Endothelial cell of umbilical vein (primary cell): ENCODE results near the gene GPR18. TPM values are rescaled to one million over a fixed set of nuclear protein-coding genes. Genes with fewer than 3 reads are reported as not detected.

Experiments
- BruUV-seq: library from RNA; stranded (reverse); fragments of 400-500 nt; replicated peaks from 2 replicates; lab custom pipeline; 2021; lab: Mats Ljungman, UMichigan
- CTCF ChIA-PET: fragments of 300-600, 350-600 bp; sonication (Branson Sonifier 250); formaldehyde crosslinking; loops from one replicate; lab custom pipeline; 2021; ENCODE audit warnings: antibody characterized with exemption, inconsistent platforms; lab: Charles Lee
- POLR2A ChIA-PET: fragments of 300-600, 350-600 bp; sonication (Branson Sonifier 250); formaldehyde crosslinking; loops from one replicate; lab custom pipeline; 2021; ENCODE audit warnings: antibody characterized with exemption, inconsistent platforms; lab: Charles Lee
- DNase-seq: peaks from one replicate; pipeline ENCODE4 v3.0.0-alpha.2; 2011; ENCODE audit warnings: low read depth, low spot score
- FAIRE-seq: peaks from 2 replicates; lab custom pipeline; 2011; peaks lifted over from hg19 to GRCh38; lab: Jason Lieb, UNC
- H2AFZ ChIP-seq: 2 replicates; pipeline ENCODE4 v1.6.0; 2012; ENCODE audit warnings: low read depth, low read length, control low read depth, inconsistent platforms
- H3K27ac ChIP-seq: 2 replicates; pipeline ENCODE4 v1.5.1; 2011; ENCODE audit warnings: low read depth, mild to moderate bottlenecking, control low read depth, low read length, moderate library complexity; ENCODE audit not compliant: insufficient read depth
- H3K27me3 ChIP-seq, 2 experiments: 2 replicates each; pipeline versions ENCODE4 v1.6.0 to v1.6.1; 2011; ENCODE audit warnings: low read length in 2 of 2, mixed read lengths in 1 of 2; ENCODE audit not compliant: control insufficient read depth in 2 of 2, insufficient read depth in 2 of 2
- H3K36me3 ChIP-seq, 2 experiments: 2 replicates in 1 of 2; 3 replicates in 1 of 2; pipeline ENCODE4 v1.5.1; 2011; ENCODE audit warnings: low read length in 2 of 2, mild to moderate bottlenecking in 1 of 2, moderate library complexity in 1 of 2; ENCODE audit not compliant: control insufficient read depth in 2 of 2, insufficient read depth in 2 of 2; ENCODE audit errors: extremely low read depth in 1 of 2
- H3K4me1 ChIP-seq: 3 replicates; pipeline ENCODE4 v1.5.1; 2011; ENCODE audit warnings: mild to moderate bottlenecking, low read length; ENCODE audit not compliant: control insufficient read depth, insufficient read depth; ENCODE audit errors: extremely low read depth
- H3K4me2 ChIP-seq: 2 replicates; pipeline ENCODE4 v1.6.1; 2011; ENCODE audit warnings: low read length, control low read depth, mixed read lengths; ENCODE audit not compliant: insufficient read depth
- H3K4me3 ChIP-seq, 3 experiments: fragments of 200-600 bp in 1 of 3; sonication (generic), shearing (Covaris generic) in 1 of 3; replicated peaks in 1 of 3; 2 replicates each; pipeline ENCODE4 v1.5.1; 2011 to 2016; ENCODE audit warnings: control low read depth in 3 of 3, low read length in 3 of 3, mild to moderate bottlenecking in 2 of 3, inconsistent platforms in 1 of 3, low read depth in 1 of 3, moderate library complexity in 1 of 3; ENCODE audit not compliant: insufficient read depth in 1 of 3
- H3K79me2 ChIP-seq: 2 replicates; pipeline ENCODE4 v1.6.0; 2012; ENCODE audit warnings: low read length, inconsistent platforms; ENCODE audit not compliant: control insufficient read depth, insufficient read depth
- H3K9ac ChIP-seq: replicated peaks from 2 replicates; pipeline ENCODE3; 2011; ENCODE audit warnings: low read length, control low read depth; ENCODE audit not compliant: insufficient read depth; ENCODE audit errors: extremely low read depth
- H3K9me1 ChIP-seq: replicated peaks from 3 replicates; pipeline ENCODE4 v1.6.0; 2011; ENCODE audit warnings: mild to moderate bottlenecking, low read length; ENCODE audit not compliant: control insufficient read depth, insufficient read depth; ENCODE audit errors: extremely low read depth
- H3K9me3 ChIP-seq: replicated peaks from 2 replicates; pipeline ENCODE4 v1.5.1; 2012; ENCODE audit warnings: low read length, inconsistent platforms; ENCODE audit not compliant: control insufficient read depth, insufficient read depth
- H4K20me1 ChIP-seq: replicated peaks from 2 replicates; pipeline ENCODE3; 2011; ENCODE audit warnings: mild to moderate bottlenecking, low read length; ENCODE audit not compliant: control insufficient read depth, insufficient read depth; ENCODE audit errors: extremely low read depth
- CTCF ChIP-seq, 2 donors: IDR thresholded peaks; 1 replicate in 1 of 2; 2 replicates in 1 of 2; pipeline ENCODE4 v1.5.1; 2011; ENCODE audit warnings: low read length in 2 of 2, mild to moderate bottlenecking in 2 of 2, moderate library complexity in 2 of 2, control low read depth in 1 of 2, inconsistent platforms in 1 of 2, low read depth in 1 of 2; ENCODE audit not compliant: insufficient read depth in 1 of 2; ENCODE audit errors: extremely low read depth in 1 of 2
- EZH2 ChIP-seq: IDR thresholded peaks from 2 replicates; pipeline ENCODE4 v1.6.1; 2012; ENCODE audit warnings: borderline replicate concordance, low read depth, mild to moderate bottlenecking, moderate library complexity, low read length, inconsistent platforms; ENCODE audit not compliant: severe bottlenecking
- FOS ChIP-seq: IDR thresholded peaks from 2 replicates; pipeline ENCODE4 v1.6.1; 2011; ENCODE audit warnings: mild to moderate bottlenecking, low read length, moderate library complexity, borderline replicate concordance; ENCODE audit not compliant: insufficient read depth
- GATA2 ChIP-seq: IDR thresholded peaks from 2 replicates; pipeline ENCODE4 v1.7.0; 2011; ENCODE audit warnings: low read depth, mild to moderate bottlenecking, moderate library complexity, mixed read lengths, low read length; ENCODE audit not compliant: insufficient read length, insufficient read depth
- JUN ChIP-seq: IDR thresholded peaks from 2 replicates; pipeline ENCODE4 v1.6.1; 2011; ENCODE audit warnings: borderline replicate concordance, low read depth; ENCODE audit not compliant: insufficient read length, insufficient read depth
- MYC ChIP-seq: IDR thresholded peaks from one replicate; pipeline ENCODE4 v1.6.1; 2011; ENCODE audit warnings: mild to moderate bottlenecking, low read depth, low read length
- POLR2A ChIP-seq: IDR thresholded peaks from 2 replicates; pipeline ENCODE4 v1.6.1; 2012; ENCODE audit warnings: low read depth, mild to moderate bottlenecking, control low read depth, low read length
- POLR2AphosphoS5 ChIP-seq: IDR thresholded peaks from 2 replicates; pipeline ENCODE4 v1.6.1; 2012; ENCODE audit warnings: low read depth, mild to moderate bottlenecking, control low read depth, low read length, moderate library complexity; ENCODE audit not compliant: insufficient read depth
- dilution Hi-C: fragments of 300-500 bp; cut with MboI; formaldehyde crosslinking; loops from one replicate; pipeline ENCODE4 v1.15.0; 2019; ENCODE audit warnings: low sequenced_read_pairs; ENCODE audit not compliant: extremely low pct_ligation_motif_present
- intact Hi-C: fragments of 100-400 bp; cut with micrococcal nuclease; formaldehyde crosslinking; loops from one replicate; pipeline ENCODE4 v1.10.0; 2022
- polyA plus RNA-seq, 4 experiments: library from polyadenylated mRNA; depleted of rRNA in 3 of 4; stranded (reverse) in 3 of 4; unstranded in 1 of 4; fragments of >200 nt; gene quantifications; 2 replicates each; pipeline versions ENCODE4 v1.2.1 to v1.2.3, GENCODE V29; 2011 to 2012; ENCODE audit warnings: missing spikeins in 1 of 4
- total RNA-seq: library from RNA; stranded (reverse); gene quantifications from 2 replicates; pipeline ENCODE4 v1.2.3, GENCODE V29; 2021
- TF ChIP-seq, protein P1 (sequence below): IDR thresholded peaks from 2 replicates; pipeline ENCODE4 v1.6.1; 2011; ENCODE audit not compliant: insufficient read depth, insufficient read length

GPR18 gene
- total and polyA plus RNA-seq, 2 donors (not counting 3 experiments of a cell fraction or from before 2014, with no cell fraction given): not detected

DNA sequence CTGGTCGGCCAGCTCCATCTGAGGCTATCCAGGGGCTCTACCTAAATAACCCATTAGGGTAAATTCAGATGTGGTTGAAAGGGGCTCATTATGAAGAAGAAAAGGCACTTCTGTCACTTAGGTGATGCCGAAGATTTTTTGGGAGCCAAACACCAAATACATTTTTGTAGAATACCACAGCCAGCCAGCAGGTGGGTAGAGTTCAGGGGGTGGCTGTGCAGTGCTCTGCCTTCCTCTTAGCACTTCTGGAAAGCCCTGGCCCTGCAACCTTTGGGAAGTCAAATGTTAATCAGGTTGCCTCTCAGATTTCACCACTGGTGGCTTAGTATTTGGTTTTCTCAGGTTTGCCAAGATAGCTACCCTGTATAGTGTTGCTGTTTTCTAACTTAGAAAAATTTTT, 18.5 kb upstream of the GPR18 start:
- Histone ChIP-seq H3K36me3 (no peaks in the 10 kb centered on the region), H3K9me3 (no peaks in the 10 kb centered on the region), H2AFZ (no peak overlapping the region), H4K20me1 (no peaks in the 10 kb centered on the region), H3K27ac (no peak overlapping the region), H3K79me2 (no peaks in the 10 kb centered on the region), H3K9ac (no peak overlapping the region), H3K4me2 (no peak overlapping the region), H3K9me1 (no peaks in the 10 kb centered on the region), H3K4me3 (no peak overlapping the region), H3K27me3 (no peaks in the 10 kb centered on the region), H3K4me1 (no peaks in the 10 kb centered on the region)
- intact Hi-C loops (no loop called here), dilution Hi-C loops (no loop called here)
- POLR2A ChIA-PET: no interaction called here
- BruUV-seq: no TSS peak
- no peak for FAIRE-seq
- TF ChIP-seq GATA2 (no peak), POLR2A (no peak), EZH2 (no peak), MYC (no peak), JUN (no peak), POLR2AphosphoS5 (no peak), FOS (no peak), CTCF (IDR thresholded peaks at IDR 0.05; ENCODE audit: extremely low read depth in 1 of 2, insufficient read depth in 1 of 2, low read depth in 1 of 2, low read length in 2 of 2) (no peak)
- TF ChIP-seq, protein P1, sequence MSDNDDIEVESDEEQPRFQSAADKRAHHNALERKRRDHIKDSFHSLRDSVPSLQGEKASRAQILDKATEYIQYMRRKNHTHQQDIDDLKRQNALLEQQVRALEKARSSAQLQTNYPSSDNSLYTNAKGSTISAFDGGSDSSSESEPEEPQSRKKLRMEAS: no peak
- no peak for DNase-seq
- CTCF ChIA-PET: interaction anchor here (1.6 kb wide), 1 partner anchor 9 kb away, joined by 4 read pairs; no protein-coding TSS in a partner anchor
